ENCODE results near the gene EML6.

Gene EML6

GRCh38 chr2:54726940-54727339, 3.5 kb downstream of the EML6 start:
- Histone ChIP-seq H3K36me3 (ENCODE audit: insufficient read depth, low read length) (no peaks in the 10 kb centered on the region), H3K4me3 (ENCODE audit: low read depth in 1 of 2, low read length in 2 of 2) (no peak overlapping the region), H3K4me1 (ENCODE audit: insufficient read depth, low read length) (peaks cover 12% of the 10 kb centered on the region), H3K9me3 (ENCODE audit: low read length) (no peaks in the 10 kb centered on the region), H3K9ac (ENCODE audit: low read length) (no peak overlapping the region), H3K27ac (ENCODE audit: low read depth, low read length) (no peak overlapping the region), H3K27me3 (ENCODE audit: control insufficient read depth in 1 of 2, insufficient read depth in 2 of 2, low read length in 2 of 2) (peaks cover 0 to 10% of the 10 kb centered on the region in 2 donors)

- Histone ChIP-seq H3K4me3 (ENCODE audit: low read depth in 1 of 2, low read length in 2 of 2) (no peak overlapping the region), H3K4me1 (ENCODE audit: insufficient read depth, low read length) (peaks cover 5% of the 10 kb centered on the region), H3K27me3 (ENCODE audit: control insufficient read depth in 1 of 2, insufficient read depth in 2 of 2, low read length in 2 of 2) (peaks cover 0 to 10% of the 10 kb centered on the region in 2 donors), H3K36me3 (ENCODE audit: insufficient read depth, low read length) (no peaks in the 10 kb centered on the region), H3K9ac (ENCODE audit: low read length) (no peak overlapping the region), H3K27ac (ENCODE audit: low read depth, low read length) (no peak overlapping the region), H3K9me3 (ENCODE audit: low read length) (no peaks in the 10 kb centered on the region)
These were observed 5.2 kb downstream of the EML6 start for GRCh38 chr2:54728669-54729120.

GRCh38 chr2:54735636-54736035, 12.2 kb downstream of the EML6 start:
- H3K36me3 ChIP-seq (ENCODE audit: insufficient read depth, low read length) = no peaks in the 10 kb centered on the region
- no peak overlapping the region for H3K27ac ChIP-seq (ENCODE audit: low read depth, low read length)
- H3K4me3 ChIP-seq (ENCODE audit: low read depth in 1 of 2, low read length in 2 of 2) = no peak overlapping the region
- no peaks in the 10 kb centered on the region for H3K27me3 ChIP-seq (ENCODE audit: control insufficient read depth in 1 of 2, insufficient read depth in 2 of 2, low read length in 2 of 2)
- H3K9me3 ChIP-seq (ENCODE audit: low read length) = no peaks in the 10 kb centered on the region
- H3K9ac ChIP-seq (ENCODE audit: low read length) = no peak overlapping the region
- H3K4me1 ChIP-seq (ENCODE audit: insufficient read depth, low read length) = no peaks in the 10 kb centered on the region

- Histone ChIP-seq H3K27ac (ENCODE audit: low read depth, low read length) (no peak overlapping the region), H3K4me3 (ENCODE audit: low read depth in 1 of 2, low read length in 2 of 2) (no peak overlapping the region), H3K9ac (ENCODE audit: low read length) (no peak overlapping the region), H3K36me3 (ENCODE audit: insufficient read depth, low read length) (no peaks in the 10 kb centered on the region), H3K4me1 (ENCODE audit: insufficient read depth, low read length) (no peaks in the 10 kb centered on the region), H3K27me3 (ENCODE audit: control insufficient read depth in 1 of 2, insufficient read depth in 2 of 2, low read length in 2 of 2) (no peaks in the 10 kb centered on the region), H3K9me3 (ENCODE audit: low read length) (no peaks in the 10 kb centered on the region)
These were observed 14.8 kb downstream of the EML6 start for GRCh38 chr2:54738281-54738680.

GRCh38 chr2:54740333-54740732, 16.9 kb downstream of the EML6 start:
- Histone ChIP-seq H3K27me3 (ENCODE audit: control insufficient read depth in 1 of 2, insufficient read depth in 2 of 2, low read length in 2 of 2) (no peaks in the 10 kb centered on the region), H3K27ac (ENCODE audit: low read depth, low read length) (no peak overlapping the region), H3K36me3 (ENCODE audit: insufficient read depth, low read length) (no peaks in the 10 kb centered on the region), H3K9me3 (ENCODE audit: low read length) (no peaks in the 10 kb centered on the region), H3K4me3 (ENCODE audit: low read depth in 1 of 2, low read length in 2 of 2) (no peak overlapping the region), H3K9ac (ENCODE audit: low read length) (no peak overlapping the region), H3K4me1 (ENCODE audit: insufficient read depth, low read length) (no peaks in the 10 kb centered on the region)

GRCh38 chr2:54741250-54741649, 17.8 kb downstream of the EML6 start:
- H3K9me3 ChIP-seq (ENCODE audit: low read length) = no peaks in the 10 kb centered on the region
- H3K4me3 ChIP-seq (ENCODE audit: low read depth in 1 of 2, low read length in 2 of 2) = no peak overlapping the region
- H3K36me3 ChIP-seq (ENCODE audit: insufficient read depth, low read length) = no peaks in the 10 kb centered on the region
- H3K9ac ChIP-seq (ENCODE audit: low read length) = no peak overlapping the region
- H3K27ac ChIP-seq (ENCODE audit: low read depth, low read length) = no peak overlapping the region
- H3K27me3 ChIP-seq (ENCODE audit: control insufficient read depth in 1 of 2, insufficient read depth in 2 of 2, low read length in 2 of 2) = no peaks in the 10 kb centered on the region
- no peaks in the 10 kb centered on the region for H3K4me1 ChIP-seq (ENCODE audit: insufficient read depth, low read length)

GRCh38 chr2:54750040-54750439, 26.6 kb downstream of the EML6 start:
- Histone ChIP-seq H3K9me3 (ENCODE audit: low read length) (no peaks in the 10 kb centered on the region), H3K27me3 (ENCODE audit: control insufficient read depth in 1 of 2, insufficient read depth in 2 of 2, low read length in 2 of 2) (no peaks in the 10 kb centered on the region), H3K27ac (ENCODE audit: low read depth, low read length) (no peak overlapping the region), H3K4me1 (ENCODE audit: insufficient read depth, low read length) (no peaks in the 10 kb centered on the region), H3K4me3 (ENCODE audit: low read depth in 1 of 2, low read length in 2 of 2) (no peak overlapping the region), H3K36me3 (ENCODE audit: insufficient read depth, low read length) (no peaks in the 10 kb centered on the region), H3K9ac (ENCODE audit: low read length) (no peak overlapping the region)

- Histone ChIP-seq H3K9ac (ENCODE audit: low read length) (no peak overlapping the region), H3K36me3 (ENCODE audit: insufficient read depth, low read length) (no peaks in the 10 kb centered on the region), H3K4me3 (ENCODE audit: low read depth in 1 of 2, low read length in 2 of 2) (no peak overlapping the region), H3K27ac (ENCODE audit: low read depth, low read length) (no peak overlapping the region), H3K9me3 (ENCODE audit: low read length) (no peaks in the 10 kb centered on the region), H3K4me1 (ENCODE audit: insufficient read depth, low read length) (no peaks in the 10 kb centered on the region), H3K27me3 (ENCODE audit: control insufficient read depth in 1 of 2, insufficient read depth in 2 of 2, low read length in 2 of 2) (no peaks in the 10 kb centered on the region)
These were observed 29.0 kb downstream of the EML6 start for GRCh38 chr2:54752439-54752838.

GRCh38 chr2:54755641-54756326, 32.3 kb downstream of the EML6 start:
- no peaks in the 10 kb centered on the region for H3K4me1 ChIP-seq (ENCODE audit: insufficient read depth, low read length)
- no peaks in the 10 kb centered on the region for H3K27me3 ChIP-seq (ENCODE audit: control insufficient read depth in 1 of 2, insufficient read depth in 2 of 2, low read length in 2 of 2)
- no peak overlapping the region for H3K9ac ChIP-seq (ENCODE audit: low read length)
- H3K27ac ChIP-seq (ENCODE audit: low read depth, low read length) = no peak overlapping the region
- H3K4me3 ChIP-seq (ENCODE audit: low read depth in 1 of 2, low read length in 2 of 2) = no peak overlapping the region
- no peaks in the 10 kb centered on the region for H3K36me3 ChIP-seq (ENCODE audit: insufficient read depth, low read length)
- H3K9me3 ChIP-seq (ENCODE audit: low read length) = no peaks in the 10 kb centered on the region

GRCh38 chr2:54757500-54757899, 34.0 kb downstream of the EML6 start:
- H3K27me3 ChIP-seq (ENCODE audit: control insufficient read depth in 1 of 2, insufficient read depth in 2 of 2, low read length in 2 of 2) = no peaks in the 10 kb centered on the region
- no peak overlapping the region for H3K9ac ChIP-seq (ENCODE audit: low read length)
- no peak overlapping the region for H3K4me3 ChIP-seq (ENCODE audit: low read depth in 1 of 2, low read length in 2 of 2)
- H3K27ac ChIP-seq (ENCODE audit: low read depth, low read length) = no peak overlapping the region
- no peaks in the 10 kb centered on the region for H3K36me3 ChIP-seq (ENCODE audit: insufficient read depth, low read length)
- H3K4me1 ChIP-seq (ENCODE audit: insufficient read depth, low read length) = no peaks in the 10 kb centered on the region
- H3K9me3 ChIP-seq (ENCODE audit: low read length) = no peaks in the 10 kb centered on the region

- no peak overlapping the region for H3K4me3 ChIP-seq (ENCODE audit: low read depth in 1 of 2, low read length in 2 of 2)
- no peaks in the 10 kb centered on the region for H3K27me3 ChIP-seq (ENCODE audit: control insufficient read depth in 1 of 2, insufficient read depth in 2 of 2, low read length in 2 of 2)
- no peaks in the 10 kb centered on the region for H3K4me1 ChIP-seq (ENCODE audit: insufficient read depth, low read length)
- no peaks in the 10 kb centered on the region for H3K36me3 ChIP-seq (ENCODE audit: insufficient read depth, low read length)
- no peaks in the 10 kb centered on the region for H3K9me3 ChIP-seq (ENCODE audit: low read length)
- no peak overlapping the region for H3K9ac ChIP-seq (ENCODE audit: low read length)
- H3K27ac ChIP-seq (ENCODE audit: low read depth, low read length) = no peak overlapping the region
These were observed 35.5 kb downstream of the EML6 start for GRCh38 chr2:54758951-54759350.

- Histone ChIP-seq H3K27me3 (ENCODE audit: control insufficient read depth in 1 of 2, insufficient read depth in 2 of 2, low read length in 2 of 2) (no peaks in the 10 kb centered on the region), H3K9me3 (ENCODE audit: low read length) (no peaks in the 10 kb centered on the region), H3K4me1 (ENCODE audit: insufficient read depth, low read length) (no peaks in the 10 kb centered on the region), H3K27ac (ENCODE audit: low read depth, low read length) (no peak overlapping the region), H3K4me3 (ENCODE audit: low read depth in 1 of 2, low read length in 2 of 2) (no peak overlapping the region), H3K9ac (ENCODE audit: low read length) (no peak overlapping the region), H3K36me3 (ENCODE audit: insufficient read depth, low read length) (no peaks in the 10 kb centered on the region)
These were observed 36.8 kb downstream of the EML6 start for GRCh38 chr2:54760310-54760709.
